Measurements from ENCODE around the gene ZNF737.
"Not testable (repeated sequence)": the region's sequence is repeated elsewhere in the genome, so short reads cannot be mapped to it uniquely, and the experiment has no call there.

ZNF737 gene

GRCh38 chr19:20565321-20566018, at the start of gene ZNF737:
Gene ZNF737 (minus strand): TSS chr19:20565781. CDS start chr19:20565640, 141 bp downstream.
- DNase-seq (ENCODE audit: low spot score) = no peak

- not testable (repeated sequence) for DNase-seq (ENCODE audit: low spot score)
These were observed 49.4 kb upstream of the ZNF737 start for GRCh38 chr19:20614971-20615370.

DNA sequence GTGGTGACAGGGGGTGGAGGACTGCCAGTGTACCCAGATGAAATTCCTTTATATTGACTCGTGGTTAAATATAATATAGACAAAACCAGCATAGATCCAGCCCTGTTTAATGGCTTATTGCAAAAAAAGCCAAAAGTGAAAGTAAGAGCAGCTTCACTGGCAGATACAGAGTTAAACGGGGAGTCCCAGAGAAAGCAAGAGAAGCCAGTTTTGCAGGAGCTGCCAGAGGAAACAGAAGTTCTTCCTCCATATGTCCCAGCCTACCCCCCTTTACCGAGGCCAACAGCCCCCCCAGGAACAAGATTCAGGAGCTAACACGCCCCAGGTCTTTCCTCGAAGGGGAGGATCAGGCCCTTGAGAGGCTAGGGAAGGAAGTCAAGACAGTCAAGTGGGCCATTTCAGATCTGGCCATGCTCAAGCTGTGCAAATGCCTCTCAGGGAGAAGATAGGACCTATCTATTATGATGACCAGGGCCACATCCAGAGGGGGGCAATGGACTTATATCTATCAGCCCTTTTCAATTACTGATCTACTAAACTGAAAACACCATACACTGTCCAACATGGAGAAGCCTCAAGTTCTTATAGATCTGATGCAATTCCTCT, 47.2 kb upstream of the ZNF737 start:
- no peak for DNase-seq (ENCODE audit: low spot score)

DNA sequence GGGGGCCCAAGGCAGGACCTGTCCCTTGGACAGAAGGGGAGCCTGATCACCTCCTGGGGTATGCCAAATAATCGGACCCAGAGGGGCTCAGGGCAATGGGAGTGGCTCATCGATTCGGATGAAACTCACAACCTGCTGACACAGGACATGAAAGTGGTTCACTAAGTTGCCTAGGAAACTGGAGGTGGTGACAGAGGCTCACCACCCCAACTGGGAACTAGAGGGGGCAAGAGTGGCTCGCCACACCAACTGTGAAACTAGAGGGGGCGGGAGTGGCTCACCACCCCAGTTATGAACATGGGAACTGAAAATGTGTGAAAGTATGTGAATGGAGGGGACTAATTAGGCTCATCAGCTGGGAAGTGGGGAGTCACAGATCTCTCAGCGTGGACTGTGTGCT, 46.3 kb upstream of the ZNF737 start:
- DNase-seq (ENCODE audit: low spot score) = no peak

DNA sequence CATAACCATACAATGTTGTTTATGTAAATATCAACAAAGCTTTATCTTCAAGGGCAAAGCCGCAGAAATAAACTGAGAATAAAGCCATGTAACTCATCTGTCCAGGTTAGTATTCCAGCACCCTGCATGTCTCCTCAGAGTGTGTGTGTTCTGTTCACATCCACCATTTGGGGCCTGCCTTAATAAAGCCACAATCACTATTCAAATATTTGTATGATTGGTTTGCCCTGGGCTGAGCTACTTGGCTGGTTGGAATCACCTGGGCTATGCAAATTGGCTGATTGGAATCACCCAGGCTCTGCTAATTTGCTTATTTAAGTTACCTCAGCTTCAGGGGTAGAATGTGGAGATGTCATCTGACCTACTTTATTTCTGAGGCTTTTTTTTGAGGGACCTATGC, 42.4 kb upstream of the ZNF737 start:
- DNase-seq (ENCODE audit: low spot score) = no peak

DNA sequence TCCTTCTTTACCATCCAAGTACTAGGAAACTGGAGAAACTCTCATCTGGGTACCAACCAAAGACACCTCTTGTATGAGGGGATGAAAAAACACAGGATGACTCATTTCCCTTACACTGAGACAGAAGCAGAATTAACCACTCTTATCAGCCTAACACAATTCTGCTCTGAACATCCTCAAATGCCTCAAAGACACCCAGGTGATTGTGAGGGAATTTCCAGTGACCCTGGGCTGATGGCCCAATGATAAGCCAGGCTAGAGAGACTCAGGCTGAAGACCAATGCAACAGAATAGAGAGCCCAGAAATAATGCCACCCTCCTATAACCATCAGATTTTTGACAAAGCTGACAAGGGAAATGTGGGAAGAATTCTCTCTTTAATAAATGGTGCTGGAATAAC, 7.0 kb downstream of the ZNF737 start:
- DNase-seq (ENCODE audit: low spot score) = no peak

DNA sequence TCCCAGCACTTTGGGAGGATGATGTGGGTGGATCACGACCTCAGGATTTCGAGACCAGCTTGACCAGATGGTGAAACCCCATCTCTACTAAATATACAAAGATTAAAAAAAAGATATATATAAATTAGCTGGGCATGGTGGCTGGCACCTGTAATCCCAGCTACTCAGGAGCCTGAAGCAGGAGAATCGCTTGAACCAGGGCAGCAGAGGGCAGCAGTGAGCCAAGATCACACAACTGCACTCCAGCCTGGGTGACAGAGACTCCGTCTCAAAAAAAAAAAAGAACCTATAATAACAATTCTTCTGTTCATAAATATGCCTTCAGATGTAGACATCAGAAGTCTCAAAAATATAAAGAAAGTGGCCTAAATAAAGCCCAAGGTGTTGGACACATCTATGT, 7.6 kb downstream of the ZNF737 start:
- DNase-seq (ENCODE audit: low spot score) = no peak

GRCh38 chr19:20544667-20545333, 20.8 kb downstream of the ZNF737 start:
- not testable (repeated sequence) for DNase-seq (ENCODE audit: low spot score)

DNA sequence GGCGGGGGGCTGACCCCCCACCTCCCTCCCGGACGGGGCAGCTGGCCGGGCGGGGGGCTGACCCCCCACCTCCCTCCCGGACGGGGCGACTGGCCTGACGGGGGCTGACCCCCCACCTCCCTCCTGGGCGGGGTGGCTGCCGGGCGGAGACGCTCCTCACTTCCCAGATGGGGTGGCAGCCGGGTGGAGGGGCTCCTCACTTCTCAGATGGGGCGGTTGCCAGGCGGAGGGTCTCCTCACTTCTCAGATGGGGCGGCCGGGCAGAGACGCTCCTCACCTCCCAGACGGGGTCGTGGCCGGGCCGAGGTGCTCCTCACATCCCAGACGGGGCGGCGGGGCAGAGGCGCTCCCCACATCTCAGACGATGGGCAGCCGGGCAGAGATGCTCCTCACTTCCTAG, 35.3 kb downstream of the ZNF737 start:
- DNase-seq (ENCODE audit: low spot score) = not testable (repeated sequence)

GRCh38 chr19:20513189-20513904, 52.2 kb downstream of the ZNF737 start:
- no peak for DNase-seq (ENCODE audit: low spot score)

- no peak for DNase-seq (ENCODE audit: low spot score)
These were observed 62.1 kb downstream of the ZNF737 start for GRCh38 chr19:20503476-20503875.

Measured in hematopoietic multipotent progenitor cell treated with erythropoietin and hydrocortisone succinate and interleukin-3 and kit ligand, for 15 days (in vitro differentiated cells).